ENCODE measurements around the gene SDC4. TPM values are rescaled to one million over a fixed set of nuclear protein-coding genes. Genes with fewer than 3 reads are reported as not detected.

The SDC4 gene
- polyA plus RNA-seq, 1 of the 3 experiments (the other 2 are of a cell fraction), result 131 TPM

DNA sequence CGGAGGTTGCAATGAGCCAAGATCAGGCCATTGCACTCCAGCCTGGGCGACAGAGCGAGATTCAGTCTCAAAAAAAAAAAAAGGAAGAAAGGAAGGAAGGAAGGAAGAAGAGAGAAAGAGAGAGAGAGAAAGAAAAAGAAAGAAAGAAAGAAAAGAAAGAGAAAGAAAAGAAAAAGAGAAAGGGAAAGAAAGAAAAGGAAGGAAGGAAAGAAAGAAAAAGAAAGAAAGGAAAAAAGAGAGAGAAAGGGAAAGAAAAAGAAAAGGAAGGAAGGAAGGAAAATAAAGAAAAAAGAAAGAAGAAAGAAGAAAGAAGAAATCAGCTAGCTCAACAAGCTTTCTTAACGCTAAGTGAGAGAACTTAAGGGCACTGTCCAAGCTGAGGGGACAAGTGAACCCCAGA, 32.6 kb downstream of the SDC4 start (continued):
- no peak for TF ChIP-seq FOXJ3 (CRISPR knock-in tag; IDR thresholded peaks at IDR 0.05)
- no peak for TF ChIP-seq SIN3A (IDR thresholded peaks at IDR 0.05; ENCODE audit: borderline replicate concordance, low read depth, low read length)
- TF ChIP-seq MXI1 (IDR thresholded peaks at IDR 0.05; ENCODE audit: low read depth, low read length), result no peak

DNA sequence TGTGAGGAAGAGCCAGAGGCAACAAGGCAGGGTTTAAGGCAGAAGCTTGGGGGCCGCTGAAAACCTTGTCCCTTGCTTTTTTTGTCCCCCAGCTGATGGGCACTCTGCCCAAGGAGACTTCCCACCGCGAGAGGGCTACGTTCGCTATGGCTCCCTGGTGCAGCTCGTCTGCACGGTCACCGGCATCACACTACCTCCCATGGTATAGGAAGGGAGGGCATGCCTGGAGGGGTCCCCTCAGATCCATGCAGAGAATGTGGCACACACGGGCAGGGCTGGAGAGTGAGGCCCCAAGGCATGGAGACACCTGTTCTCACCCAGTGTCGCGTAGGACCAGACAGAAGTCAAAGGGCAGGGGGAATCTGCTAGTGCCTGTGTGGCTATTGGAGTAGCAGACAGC, 34.3 kb downstream of the SDC4 start:
- Histone ChIP-seq H3K27me3 (ENCODE audit: insufficient read depth) (peaks cover 12% of the 10 kb centered on the region; the same call in 1 of the 2 replicates), H2AFZ (ENCODE audit: low read depth) (no peak overlapping the region), H3K79me2 (ENCODE audit: insufficient read depth) (no peaks in the 10 kb centered on the region), H3K9me2 (no peaks in the 10 kb centered on the region), H3K27ac (ENCODE audit: low read depth in 2 of 2, low read length in 1 of 2) (no peak overlapping the region), H4K20me1 (ENCODE audit: insufficient read depth) (no peaks in the 10 kb centered on the region), H3K9ac (no peak overlapping the region), H3K36me3 (replicated peaks in 1 of 2; ENCODE audit: control insufficient read depth in 1 of 2, insufficient read depth in 2 of 2, low read length in 1 of 2) (no peaks in the 10 kb centered on the region), H3K4me2 (no peak overlapping the region), H3K9me3 (no peaks in the 10 kb centered on the region), H3F3A (replicated peaks; ENCODE audit: insufficient read depth) (no peaks in the 10 kb centered on the region), H3K4me3 (ENCODE audit: low read depth in 2 of 2, low read length in 1 of 2) (no peak overlapping the region), H3K4me1 (ENCODE audit: control insufficient read depth in 1 of 2, insufficient read depth in 2 of 2, low read depth in 1 of 2, low read length in 1 of 2) (no peaks in the 10 kb centered on the region)
- DNase-seq, result no peak
- CTCF ChIA-PET, result interaction anchor here (1.2 to 4.3 kb wide), 6 partner anchors 12 to 457 kb away, joined by 3 to 14 read pairs (median 10); no protein-coding TSS in a partner anchor
- POLR2A ChIA-PET, result no interaction called here
- WGBS (ENCODE audit: low lambda C conversion rate), result 47% methylated on average over 8 of the region's 11 CpGs
- TF ChIP-seq, protein P1, sequence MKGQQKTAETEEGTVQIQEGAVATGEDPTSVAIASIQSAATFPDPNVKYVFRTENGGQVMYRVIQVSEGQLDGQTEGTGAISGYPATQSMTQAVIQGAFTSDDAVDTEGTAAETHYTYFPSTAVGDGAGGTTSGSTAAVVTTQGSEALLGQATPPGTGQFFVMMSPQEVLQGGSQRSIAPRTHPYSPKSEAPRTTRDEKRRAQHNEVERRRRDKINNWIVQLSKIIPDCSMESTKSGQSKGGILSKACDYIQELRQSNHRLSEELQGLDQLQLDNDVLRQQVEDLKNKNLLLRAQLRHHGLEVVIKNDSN (IDR thresholded peaks at IDR 0.05; ENCODE audit: borderline replicate concordance, low read depth), result no peak
- no peak for TF ChIP-seq FOXJ3 (CRISPR knock-in tag; IDR thresholded peaks at IDR 0.05)
- no peak for TF ChIP-seq SMC3 (IDR thresholded peaks at IDR 0.05; ENCODE audit: low read depth, low read length)
- TF ChIP-seq CHD2 (IDR thresholded peaks at IDR 0.05; ENCODE audit: low read length, partially characterized antibody), result no peak
- TF ChIP-seq SIN3A (IDR thresholded peaks at IDR 0.05; ENCODE audit: borderline replicate concordance, low read depth, low read length), result no peak
- TF ChIP-seq, protein P2, sequence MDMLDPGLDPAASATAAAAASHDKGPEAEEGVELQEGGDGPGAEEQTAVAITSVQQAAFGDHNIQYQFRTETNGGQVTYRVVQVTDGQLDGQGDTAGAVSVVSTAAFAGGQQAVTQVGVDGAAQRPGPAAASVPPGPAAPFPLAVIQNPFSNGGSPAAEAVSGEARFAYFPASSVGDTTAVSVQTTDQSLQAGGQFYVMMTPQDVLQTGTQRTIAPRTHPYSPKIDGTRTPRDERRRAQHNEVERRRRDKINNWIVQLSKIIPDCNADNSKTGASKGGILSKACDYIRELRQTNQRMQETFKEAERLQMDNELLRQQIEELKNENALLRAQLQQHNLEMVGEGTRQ (IDR thresholded peaks at IDR 0.05; ENCODE audit: borderline replicate concordance, low read depth, low read length), result no peak
- TF ChIP-seq EZH2phosphoT487 (IDR thresholded peaks at IDR 0.05; ENCODE audit: borderline replicate concordance, low read depth), result no peak
- no peak for TF ChIP-seq GABPA (IDR thresholded peaks at IDR 0.05; ENCODE audit: low read depth)
- TF ChIP-seq ELF1 (IDR thresholded peaks at IDR 0.05), result no peak

DNA sequence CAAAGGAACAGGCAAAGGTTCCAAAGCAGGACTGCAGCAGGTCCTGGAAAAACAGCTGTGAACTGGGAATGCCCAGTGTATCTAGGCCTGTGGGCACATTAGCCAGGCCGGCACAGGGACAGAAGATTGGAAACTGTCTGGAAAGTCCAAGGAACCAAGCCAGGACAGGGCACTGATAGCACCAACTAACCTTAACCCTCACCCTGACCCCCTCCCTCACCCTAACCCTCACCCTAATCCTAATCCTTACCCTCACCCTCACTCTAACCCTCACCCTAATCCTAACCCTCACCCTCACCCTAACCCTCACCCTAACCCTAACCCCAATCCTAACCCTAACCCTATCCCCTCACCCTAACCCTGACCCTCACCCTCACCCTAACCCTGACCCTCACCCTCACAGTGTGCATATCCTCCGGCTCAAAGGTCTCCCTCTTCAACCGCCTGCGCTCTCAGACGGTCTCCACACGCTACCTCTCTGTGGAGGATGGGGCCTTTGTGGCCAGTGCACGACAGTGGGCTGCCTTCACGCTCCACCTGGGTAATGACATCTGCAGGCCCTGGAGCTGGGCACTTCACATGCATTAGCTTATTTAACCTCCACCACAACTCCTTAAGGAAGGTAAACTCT, 35.0 kb downstream of the SDC4 start:
- CTCF ChIA-PET, result interaction anchor here (1.2 to 4.3 kb wide), 6 partner anchors 12 to 458 kb away, joined by 3 to 14 read pairs (median 10); no protein-coding TSS in a partner anchor
- TF ChIP-seq, protein P3, sequence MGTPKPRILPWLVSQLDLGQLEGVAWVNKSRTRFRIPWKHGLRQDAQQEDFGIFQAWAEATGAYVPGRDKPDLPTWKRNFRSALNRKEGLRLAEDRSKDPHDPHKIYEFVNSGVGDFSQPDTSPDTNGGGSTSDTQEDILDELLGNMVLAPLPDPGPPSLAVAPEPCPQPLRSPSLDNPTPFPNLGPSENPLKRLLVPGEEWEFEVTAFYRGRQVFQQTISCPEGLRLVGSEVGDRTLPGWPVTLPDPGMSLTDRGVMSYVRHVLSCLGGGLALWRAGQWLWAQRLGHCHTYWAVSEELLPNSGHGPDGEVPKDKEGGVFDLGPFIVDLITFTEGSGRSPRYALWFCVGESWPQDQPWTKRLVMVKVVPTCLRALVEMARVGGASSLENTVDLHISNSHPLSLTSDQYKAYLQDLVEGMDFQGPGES (IDR thresholded peaks at IDR 0.05; ENCODE audit: low read depth, low read length), result no peak
- no peak for TF ChIP-seq EZH2phosphoT487 (IDR thresholded peaks at IDR 0.05; ENCODE audit: borderline replicate concordance, low read depth)
- TF ChIP-seq NRF1 (IDR thresholded peaks at IDR 0.05; ENCODE audit: low read depth, low read length), result no peak
- TF ChIP-seq, protein P4, sequence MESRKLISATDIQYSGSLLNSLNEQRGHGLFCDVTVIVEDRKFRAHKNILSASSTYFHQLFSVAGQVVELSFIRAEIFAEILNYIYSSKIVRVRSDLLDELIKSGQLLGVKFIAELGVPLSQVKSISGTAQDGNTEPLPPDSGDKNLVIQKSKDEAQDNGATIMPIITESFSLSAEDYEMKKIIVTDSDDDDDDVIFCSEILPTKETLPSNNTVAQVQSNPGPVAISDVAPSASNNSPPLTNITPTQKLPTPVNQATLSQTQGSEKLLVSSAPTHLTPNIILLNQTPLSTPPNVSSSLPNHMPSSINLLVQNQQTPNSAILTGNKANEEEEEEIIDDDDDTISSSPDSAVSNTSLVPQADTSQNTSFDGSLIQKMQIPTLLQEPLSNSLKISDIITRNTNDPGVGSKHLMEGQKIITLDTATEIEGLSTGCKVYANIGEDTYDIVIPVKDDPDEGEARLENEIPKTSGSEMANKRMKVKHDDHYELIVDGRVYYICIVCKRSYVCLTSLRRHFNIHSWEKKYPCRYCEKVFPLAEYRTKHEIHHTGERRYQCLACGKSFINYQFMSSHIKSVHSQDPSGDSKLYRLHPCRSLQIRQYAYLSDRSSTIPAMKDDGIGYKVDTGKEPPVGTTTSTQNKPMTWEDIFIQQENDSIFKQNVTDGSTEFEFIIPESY (IDR thresholded peaks at IDR 0.05; ENCODE audit: borderline replicate concordance, low read depth), result no peak
- TF ChIP-seq RXRA (IDR thresholded peaks at IDR 0.05; ENCODE audit: borderline replicate concordance, low read depth), result no peak
- TF ChIP-seq GATA2 (CRISPR knock-in tag; IDR thresholded peaks at IDR 0.05), result no peak
- no peak for TF ChIP-seq JUND (IDR thresholded peaks at IDR 0.05)
- no peak for TF ChIP-seq EP300 (IDR thresholded peaks at IDR 0.05; ENCODE audit: borderline replicate concordance in 1 of 2, low read depth in 1 of 2, low read length in 1 of 2)
- TF ChIP-seq CHD2 (IDR thresholded peaks at IDR 0.05; ENCODE audit: low read length, partially characterized antibody), result no peak
- no peak for TF ChIP-seq NFIC (IDR thresholded peaks at IDR 0.05; ENCODE audit: borderline replicate concordance)
- TF ChIP-seq GABPA (IDR thresholded peaks at IDR 0.05; ENCODE audit: low read depth), result no peak
- no peak for TF ChIP-seq MEF2A (IDR thresholded peaks at IDR 0.05; ENCODE audit: borderline replicate concordance, low read depth)
- TF ChIP-seq, protein P2 (IDR thresholded peaks at IDR 0.05; ENCODE audit: borderline replicate concordance, low read depth, low read length), result no peak

More for the DNA sequence above, 35.0 kb downstream of the SDC4 start:
- DNase-seq, result no peak
- Histone ChIP-seq H3K9ac (no peak overlapping the region), H3K27ac (ENCODE audit: low read depth in 2 of 2, low read length in 1 of 2) (no peak overlapping the region), H3K79me2 (ENCODE audit: insufficient read depth) (no peaks in the 10 kb centered on the region), H3K9me2 (no peaks in the 10 kb centered on the region), H2AFZ (ENCODE audit: low read depth) (no peak overlapping the region), H3K4me1 (ENCODE audit: control insufficient read depth in 1 of 2, insufficient read depth in 2 of 2, low read depth in 1 of 2, low read length in 1 of 2) (no peaks in the 10 kb centered on the region), H3K4me3 (ENCODE audit: low read depth in 2 of 2, low read length in 1 of 2) (no peak overlapping the region), H3K9me3 (no peaks in the 10 kb centered on the region), H3F3A (replicated peaks; ENCODE audit: insufficient read depth) (no peaks in the 10 kb centered on the region), H3K36me3 (replicated peaks in 1 of 2; ENCODE audit: control insufficient read depth in 1 of 2, insufficient read depth in 2 of 2, low read length in 1 of 2) (no peaks in the 10 kb centered on the region), H3K27me3 (ENCODE audit: insufficient read depth) (peaks cover 12% of the 10 kb centered on the region; the same call in 1 of the 2 replicates), H3K4me2 (no peak overlapping the region), H4K20me1 (ENCODE audit: insufficient read depth) (no peaks in the 10 kb centered on the region)
- WGBS (ENCODE audit: low lambda C conversion rate), result 91% methylated on average over 8 of the region's 8 CpGs
- POLR2A ChIA-PET, result no interaction called here
